ENCODE results near the gene MED20.

DNA sequence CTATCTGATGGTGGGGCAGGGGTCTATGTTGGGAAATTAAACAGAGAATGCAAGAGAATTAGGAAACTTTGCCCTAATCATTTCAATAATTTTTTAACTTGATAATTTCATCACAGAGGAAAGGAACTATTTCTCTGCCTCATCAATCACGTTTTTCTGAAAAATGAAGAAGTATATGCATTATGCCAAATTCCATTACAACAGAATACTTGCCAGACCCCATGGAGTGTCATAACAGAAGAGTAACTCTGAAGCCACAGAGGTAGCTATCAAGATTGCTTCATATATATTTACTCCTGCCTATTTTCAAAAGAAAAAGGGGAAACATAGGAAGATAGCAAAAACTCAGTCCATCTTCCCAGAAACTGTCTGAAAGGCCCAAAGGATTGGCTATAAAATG, 20.1 kb downstream of the MED20 start:
- TF ChIP-seq EZH2 (IDR thresholded peaks at IDR 0.05; ENCODE audit: low read length): no peak
- TF ChIP-seq, protein P1, sequence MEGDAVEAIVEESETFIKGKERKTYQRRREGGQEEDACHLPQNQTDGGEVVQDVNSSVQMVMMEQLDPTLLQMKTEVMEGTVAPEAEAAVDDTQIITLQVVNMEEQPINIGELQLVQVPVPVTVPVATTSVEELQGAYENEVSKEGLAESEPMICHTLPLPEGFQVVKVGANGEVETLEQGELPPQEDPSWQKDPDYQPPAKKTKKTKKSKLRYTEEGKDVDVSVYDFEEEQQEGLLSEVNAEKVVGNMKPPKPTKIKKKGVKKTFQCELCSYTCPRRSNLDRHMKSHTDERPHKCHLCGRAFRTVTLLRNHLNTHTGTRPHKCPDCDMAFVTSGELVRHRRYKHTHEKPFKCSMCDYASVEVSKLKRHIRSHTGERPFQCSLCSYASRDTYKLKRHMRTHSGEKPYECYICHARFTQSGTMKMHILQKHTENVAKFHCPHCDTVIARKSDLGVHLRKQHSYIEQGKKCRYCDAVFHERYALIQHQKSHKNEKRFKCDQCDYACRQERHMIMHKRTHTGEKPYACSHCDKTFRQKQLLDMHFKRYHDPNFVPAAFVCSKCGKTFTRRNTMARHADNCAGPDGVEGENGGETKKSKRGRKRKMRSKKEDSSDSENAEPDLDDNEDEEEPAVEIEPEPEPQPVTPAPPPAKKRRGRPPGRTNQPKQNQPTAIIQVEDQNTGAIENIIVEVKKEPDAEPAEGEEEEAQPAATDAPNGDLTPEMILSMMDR (optimal IDR thresholded peaks at IDR 0.05 in 1 of 3, IDR thresholded peaks at IDR 0.05 in 1 of 3, conservative IDR thresholded peaks at IDR 0.05 in 1 of 3; ENCODE audit: extremely low read depth in 1 of 3, insufficient read depth in 2 of 3, low read length in 3 of 3): no peak
